ENCODE results near the gene PROM1. TPM values are rescaled to one million over a fixed set of nuclear protein-coding genes. Genes with fewer than 3 reads are reported as not detected.

The PROM1 gene
- polyA plus RNA-seq, 3 donors, result 31.2 to 49.1 (median 37.7) TPM

- no peak for DNase-seq (ENCODE audit: extremely low read depth in 1 of 11, low read depth in 9 of 11, low spot score in 4 of 11)
Observed at GRCh38 chr4:16075975-16076757, 7.7 kb downstream of the PROM1 start.

GRCh38 chr4:16075061-16075460 lies 8.8 kb downstream of the PROM1 start:
- no peak for DNase-seq (ENCODE audit: extremely low read depth in 1 of 11, low read depth in 9 of 11, low spot score in 4 of 11)

GRCh38 chr4:16072168-16072567 lies 11.7 kb downstream of the PROM1 start:
- DNase-seq (ENCODE audit: extremely low read depth in 1 of 11, low read depth in 9 of 11, low spot score in 4 of 11), result no peak

- DNase-seq (ENCODE audit: extremely low read depth in 1 of 11, low read depth in 9 of 11, low spot score in 4 of 11), result no peak
Observed at GRCh38 chr4:16070203-16070602, 13.6 kb downstream of the PROM1 start.

- no peak for DNase-seq (ENCODE audit: extremely low read depth in 1 of 11, low read depth in 9 of 11, low spot score in 4 of 11)
Observed at GRCh38 chr4:16067515-16067914, 16.3 kb downstream of the PROM1 start.

- DNase-seq (ENCODE audit: extremely low read depth in 1 of 11, low read depth in 9 of 11, low spot score in 4 of 11), result no peak
Observed at GRCh38 chr4:16066586-16067128, 17.2 kb downstream of the PROM1 start.

- no peak for DNase-seq (ENCODE audit: extremely low read depth in 1 of 11, low read depth in 9 of 11, low spot score in 4 of 11)
Observed at GRCh38 chr4:16065066-16065465, 18.8 kb downstream of the PROM1 start.

- DNase-seq (ENCODE audit: extremely low read depth in 1 of 11, low read depth in 9 of 11, low spot score in 4 of 11), result no peak
Observed at GRCh38 chr4:16062601-16063000, 21.2 kb downstream of the PROM1 start.

GRCh38 chr4:16056681-16057385 lies 27.0 kb downstream of the PROM1 start:
- DNase-seq (ENCODE audit: extremely low read depth in 1 of 11, low read depth in 9 of 11, low spot score in 4 of 11), result peak in 3 of 11 donors; percentile 21 to 33 (median 23)

- no peak for DNase-seq (ENCODE audit: extremely low read depth in 1 of 11, low read depth in 9 of 11, low spot score in 4 of 11)
Observed at GRCh38 chr4:16055873-16056272, 27.9 kb downstream of the PROM1 start.

GRCh38 chr4:16055471-16055870 lies 28.4 kb downstream of the PROM1 start:
- no peak for DNase-seq (ENCODE audit: extremely low read depth in 1 of 11, low read depth in 9 of 11, low spot score in 4 of 11)

GRCh38 chr4:16052939-16053338 lies 30.9 kb downstream of the PROM1 start:
- DNase-seq (ENCODE audit: extremely low read depth in 1 of 11, low read depth in 9 of 11, low spot score in 4 of 11), result no peak

GRCh38 chr4:16051980-16052379 lies 31.8 kb downstream of the PROM1 start:
- no peak for DNase-seq (ENCODE audit: extremely low read depth in 1 of 11, low read depth in 9 of 11, low spot score in 4 of 11)

- DNase-seq (ENCODE audit: extremely low read depth in 1 of 11, low read depth in 9 of 11, low spot score in 4 of 11), result no peak
Observed at GRCh38 chr4:16051132-16051531, 32.7 kb downstream of the PROM1 start.

- no peak for DNase-seq (ENCODE audit: extremely low read depth in 1 of 11, low read depth in 9 of 11, low spot score in 4 of 11)
Observed at GRCh38 chr4:16050669-16051068, 33.2 kb downstream of the PROM1 start.

- no peak for DNase-seq (ENCODE audit: extremely low read depth in 1 of 11, low read depth in 9 of 11, low spot score in 4 of 11)
Observed at GRCh38 chr4:16048619-16049419, 35.0 kb downstream of the PROM1 start.

GRCh38 chr4:16045687-16046086 lies 38.1 kb downstream of the PROM1 start:
- DNase-seq (ENCODE audit: extremely low read depth in 1 of 11, low read depth in 9 of 11, low spot score in 4 of 11), result no peak

GRCh38 chr4:16043642-16044498 lies 40.0 kb downstream of the PROM1 start:
- no peak for DNase-seq (ENCODE audit: extremely low read depth in 1 of 11, low read depth in 9 of 11, low spot score in 4 of 11)

GRCh38 chr4:16039139-16039538 lies 44.7 kb downstream of the PROM1 start:
- DNase-seq (ENCODE audit: extremely low read depth in 1 of 11, low read depth in 9 of 11, low spot score in 4 of 11), result no peak
